NCI-H748 treated with DMSO at 0.1 percent for 48 hours (cell line): Measurements from ENCODE around the gene DARS2.

Experiments
- DNase-seq: peaks from one replicate; lab custom pipeline; 2025; lab: John Stamatoyannopoulos, UW

The DARS2 gene

GRCh38 chr1:173887627-173888026 is 63.2 kb downstream of the DARS2 start:
- no peak for DNase-seq

- DNase-seq, result no peak
Observed at GRCh38 chr1:173888749-173889148, 64.3 kb downstream of the DARS2 start.

GRCh38 chr1:173889885-173890284 is 65.4 kb downstream of the DARS2 start:
- DNase-seq, result no peak

GRCh38 chr1:173893611-173894010 is 69.1 kb downstream of the DARS2 start:
- DNase-seq, result no peak

GRCh38 chr1:173894189-173894588 is 69.7 kb downstream of the DARS2 start:
- no peak for DNase-seq

GRCh38 chr1:173900427-173900826 is 76.0 kb downstream of the DARS2 start:
- DNase-seq, result no peak

- no peak for DNase-seq
Observed at GRCh38 chr1:173900992-173901391, 76.5 kb downstream of the DARS2 start.

- DNase-seq, result no peak
Observed at GRCh38 chr1:173903827-173904531, 79.5 kb downstream of the DARS2 start.
